ENCODE results near the gene SGCA.

Gene SGCA

DNA sequence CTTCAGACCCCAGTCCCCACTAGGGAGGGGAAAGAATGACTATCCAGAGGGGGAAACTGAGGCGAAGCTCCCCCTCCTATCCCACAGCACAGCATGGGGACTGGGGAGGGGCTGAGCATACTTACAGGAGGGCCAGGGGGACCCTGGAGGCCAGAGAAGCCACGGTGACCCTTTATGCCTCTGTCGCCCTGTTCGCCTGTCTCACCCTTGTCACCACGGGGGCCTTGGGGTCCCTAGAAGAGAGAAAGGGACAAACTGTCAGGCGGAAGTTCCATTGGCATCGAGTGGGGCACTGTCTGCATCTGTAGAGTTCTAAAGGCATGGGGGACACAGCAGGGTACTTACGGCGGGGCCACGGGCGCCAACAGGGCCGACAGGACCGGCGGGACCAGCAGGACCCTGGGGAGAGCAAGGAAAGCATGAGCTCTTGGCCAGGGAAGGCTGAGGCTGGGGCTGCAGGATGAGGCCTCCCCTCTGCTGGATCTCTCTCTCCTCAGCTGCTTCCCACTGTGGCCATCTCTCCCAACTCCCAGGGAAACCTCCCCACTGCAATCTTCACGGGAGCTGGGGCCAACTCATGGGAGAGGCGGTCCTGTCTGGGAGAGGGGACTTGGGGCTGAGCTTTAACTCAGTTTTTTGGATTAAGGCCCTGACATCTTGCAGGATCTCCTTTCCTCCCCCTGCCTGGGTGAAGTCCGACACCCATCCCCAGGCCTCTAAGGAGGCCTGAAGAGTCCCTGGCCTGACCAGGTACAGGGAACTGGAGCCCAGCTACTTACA, 22.1 kb downstream of the SGCA start:
- TF ChIP-seq TEAD4 (IDR thresholded peaks at IDR 0.05) (no peak), RAD21 (IDR thresholded peaks at IDR 0.05; ENCODE audit: low read depth) (no peak), YY1 (IDR thresholded peaks at IDR 0.05; ENCODE audit: low read depth) (no peak), FOXM1 (IDR thresholded peaks at IDR 0.05; ENCODE audit: borderline replicate concordance, low read depth) (no peak), NFIC (IDR thresholded peaks at IDR 0.05) (no peak), ZBTB7A (IDR thresholded peaks at IDR 0.05; ENCODE audit: low read depth) (no peak), EGR1 (IDR thresholded peaks at IDR 0.05) (no peak), CEBPB (IDR thresholded peaks at IDR 0.05) (no peak), EP300 (IDR thresholded peaks at IDR 0.05; ENCODE audit: borderline replicate concordance) (no peak), TAF1 (IDR thresholded peaks at IDR 0.05; ENCODE audit: low read depth) (no peak), CREB1 (IDR thresholded peaks at IDR 0.05; ENCODE audit: low read depth) (no peak), TCF12 (IDR thresholded peaks at IDR 0.05; ENCODE audit: low read depth) (no peak)
- TF ChIP-seq, protein P1, sequence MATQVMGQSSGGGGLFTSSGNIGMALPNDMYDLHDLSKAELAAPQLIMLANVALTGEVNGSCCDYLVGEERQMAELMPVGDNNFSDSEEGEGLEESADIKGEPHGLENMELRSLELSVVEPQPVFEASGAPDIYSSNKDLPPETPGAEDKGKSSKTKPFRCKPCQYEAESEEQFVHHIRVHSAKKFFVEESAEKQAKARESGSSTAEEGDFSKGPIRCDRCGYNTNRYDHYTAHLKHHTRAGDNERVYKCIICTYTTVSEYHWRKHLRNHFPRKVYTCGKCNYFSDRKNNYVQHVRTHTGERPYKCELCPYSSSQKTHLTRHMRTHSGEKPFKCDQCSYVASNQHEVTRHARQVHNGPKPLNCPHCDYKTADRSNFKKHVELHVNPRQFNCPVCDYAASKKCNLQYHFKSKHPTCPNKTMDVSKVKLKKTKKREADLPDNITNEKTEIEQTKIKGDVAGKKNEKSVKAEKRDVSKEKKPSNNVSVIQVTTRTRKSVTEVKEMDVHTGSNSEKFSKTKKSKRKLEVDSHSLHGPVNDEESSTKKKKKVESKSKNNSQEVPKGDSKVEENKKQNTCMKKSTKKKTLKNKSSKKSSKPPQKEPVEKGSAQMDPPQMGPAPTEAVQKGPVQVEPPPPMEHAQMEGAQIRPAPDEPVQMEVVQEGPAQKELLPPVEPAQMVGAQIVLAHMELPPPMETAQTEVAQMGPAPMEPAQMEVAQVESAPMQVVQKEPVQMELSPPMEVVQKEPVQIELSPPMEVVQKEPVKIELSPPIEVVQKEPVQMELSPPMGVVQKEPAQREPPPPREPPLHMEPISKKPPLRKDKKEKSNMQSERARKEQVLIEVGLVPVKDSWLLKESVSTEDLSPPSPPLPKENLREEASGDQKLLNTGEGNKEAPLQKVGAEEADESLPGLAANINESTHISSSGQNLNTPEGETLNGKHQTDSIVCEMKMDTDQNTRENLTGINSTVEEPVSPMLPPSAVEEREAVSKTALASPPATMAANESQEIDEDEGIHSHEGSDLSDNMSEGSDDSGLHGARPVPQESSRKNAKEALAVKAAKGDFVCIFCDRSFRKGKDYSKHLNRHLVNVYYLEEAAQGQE (IDR thresholded peaks at IDR 0.05; ENCODE audit: low read depth) = no peak
- TF ChIP-seq, protein P2, sequence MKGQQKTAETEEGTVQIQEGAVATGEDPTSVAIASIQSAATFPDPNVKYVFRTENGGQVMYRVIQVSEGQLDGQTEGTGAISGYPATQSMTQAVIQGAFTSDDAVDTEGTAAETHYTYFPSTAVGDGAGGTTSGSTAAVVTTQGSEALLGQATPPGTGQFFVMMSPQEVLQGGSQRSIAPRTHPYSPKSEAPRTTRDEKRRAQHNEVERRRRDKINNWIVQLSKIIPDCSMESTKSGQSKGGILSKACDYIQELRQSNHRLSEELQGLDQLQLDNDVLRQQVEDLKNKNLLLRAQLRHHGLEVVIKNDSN (IDR thresholded peaks at IDR 0.05) = no peak
- TF ChIP-seq, protein P3, sequence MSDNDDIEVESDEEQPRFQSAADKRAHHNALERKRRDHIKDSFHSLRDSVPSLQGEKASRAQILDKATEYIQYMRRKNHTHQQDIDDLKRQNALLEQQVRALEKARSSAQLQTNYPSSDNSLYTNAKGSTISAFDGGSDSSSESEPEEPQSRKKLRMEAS (IDR thresholded peaks at IDR 0.05) = no peak

DNA sequence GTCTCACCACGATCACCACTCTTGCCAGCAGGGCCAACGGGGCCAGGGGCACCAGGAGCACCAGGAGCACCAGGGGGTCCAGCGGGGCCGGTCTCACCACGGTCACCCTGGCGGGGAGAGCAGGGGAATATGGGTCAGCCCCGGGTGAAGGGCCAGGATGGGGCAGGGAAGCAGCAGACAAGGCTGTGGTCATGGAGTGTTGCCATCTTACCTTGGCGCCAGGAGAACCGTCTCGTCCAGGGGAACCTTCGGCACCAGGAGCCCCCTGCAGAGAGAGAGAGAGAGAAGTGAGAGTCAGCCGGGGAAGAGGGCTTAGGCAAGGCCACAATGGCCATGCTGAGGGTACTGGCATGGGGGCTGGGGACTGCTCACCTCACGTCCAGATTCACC, 22.7 kb downstream of the SGCA start:
- TF ChIP-seq EP300 (IDR thresholded peaks at IDR 0.05; ENCODE audit: borderline replicate concordance) (no peak), TEAD4 (IDR thresholded peaks at IDR 0.05) (no peak), TAF1 (IDR thresholded peaks at IDR 0.05; ENCODE audit: low read depth) (no peak), YY1 (IDR thresholded peaks at IDR 0.05; ENCODE audit: low read depth) (no peak), ZBTB7A (IDR thresholded peaks at IDR 0.05; ENCODE audit: low read depth) (no peak), CREB1 (IDR thresholded peaks at IDR 0.05; ENCODE audit: low read depth) (no peak), FOXM1 (IDR thresholded peaks at IDR 0.05; ENCODE audit: borderline replicate concordance, low read depth) (no peak), RAD21 (IDR thresholded peaks at IDR 0.05; ENCODE audit: low read depth) (no peak), TCF12 (IDR thresholded peaks at IDR 0.05; ENCODE audit: low read depth) (no peak)
- TF ChIP-seq, protein P2 (IDR thresholded peaks at IDR 0.05) = no peak
- TF ChIP-seq, protein P1 (IDR thresholded peaks at IDR 0.05; ENCODE audit: low read depth) = no peak

DNA sequence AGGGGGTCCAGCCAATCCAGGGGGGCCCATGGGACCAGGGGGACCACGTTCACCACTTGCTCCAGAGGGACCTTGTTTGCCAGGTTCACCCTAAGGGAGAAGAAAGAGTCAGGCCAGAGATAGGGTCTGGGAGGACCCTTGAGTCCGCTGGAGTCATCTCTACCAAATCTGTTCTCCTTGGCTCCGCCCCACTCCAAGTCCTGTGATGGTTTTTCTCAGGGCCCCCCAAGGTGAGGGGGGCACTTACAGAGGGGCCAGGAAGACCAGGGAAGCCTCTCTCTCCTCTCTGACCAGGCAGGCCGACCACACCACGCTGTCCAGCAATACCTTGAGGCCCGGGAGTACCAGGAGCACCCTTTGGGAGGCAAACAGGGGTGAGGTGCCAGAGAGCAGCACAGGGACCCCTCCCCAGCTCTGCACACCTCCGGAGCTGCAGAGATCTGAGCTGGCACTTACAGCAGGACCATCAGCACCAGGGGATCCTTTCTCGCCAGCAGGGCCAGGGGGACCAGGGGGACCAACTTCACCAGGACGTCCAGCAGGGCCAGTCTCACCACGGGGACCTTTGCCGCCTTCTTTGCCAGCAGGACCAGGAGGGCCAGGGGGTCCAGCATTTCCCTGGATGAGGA, 23.2 kb downstream of the SGCA start:
- TF ChIP-seq ZBTB7A (IDR thresholded peaks at IDR 0.05; ENCODE audit: low read depth) = no peak
- no peak for TF ChIP-seq CEBPB (IDR thresholded peaks at IDR 0.05)

DNA sequence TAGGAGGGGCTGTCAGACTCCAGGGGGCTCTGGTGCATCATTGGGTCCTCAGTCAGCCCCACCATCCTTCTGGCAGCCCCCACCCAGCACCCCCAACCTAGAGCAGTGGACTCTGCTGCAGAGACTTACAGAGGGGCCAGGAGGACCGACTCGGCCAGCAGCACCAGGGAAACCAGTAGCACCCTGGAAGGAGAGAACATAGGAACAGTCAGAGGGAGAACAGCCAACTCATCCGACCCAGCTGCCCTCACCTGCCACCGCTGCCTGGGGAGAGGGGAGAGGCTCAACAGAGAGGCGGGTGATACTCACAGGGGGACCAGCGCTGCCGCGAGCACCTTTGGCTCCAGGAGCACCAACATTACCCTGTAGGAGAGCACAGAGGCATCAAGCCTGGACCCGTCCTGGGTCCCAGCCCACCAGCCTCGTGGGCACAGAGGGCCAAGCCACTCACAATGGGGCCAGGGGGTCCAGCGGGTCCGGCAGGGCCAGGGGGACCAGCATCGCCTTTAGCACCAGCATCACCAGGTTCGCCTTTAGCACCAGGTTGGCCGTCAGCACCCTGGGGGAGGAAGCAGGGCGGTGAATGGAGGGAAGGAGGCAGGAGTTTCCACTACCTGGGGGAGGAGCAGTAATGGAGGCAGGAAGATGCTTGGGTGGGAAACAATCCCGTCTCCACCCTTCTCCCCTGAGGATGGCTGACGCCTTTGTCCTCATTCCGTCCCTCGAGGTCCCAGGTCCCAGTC, 23.9 kb downstream of the SGCA start:
- TF ChIP-seq YY1 (IDR thresholded peaks at IDR 0.05; ENCODE audit: low read depth) (no peak), RAD21 (IDR thresholded peaks at IDR 0.05; ENCODE audit: low read depth) (no peak), NFIC (IDR thresholded peaks at IDR 0.05) (no peak), EP300 (IDR thresholded peaks at IDR 0.05; ENCODE audit: borderline replicate concordance) (no peak), EGR1 (IDR thresholded peaks at IDR 0.05) (no peak), FOXM1 (IDR thresholded peaks at IDR 0.05; ENCODE audit: borderline replicate concordance, low read depth) (no peak), TCF12 (IDR thresholded peaks at IDR 0.05; ENCODE audit: low read depth) (no peak)

DNA sequence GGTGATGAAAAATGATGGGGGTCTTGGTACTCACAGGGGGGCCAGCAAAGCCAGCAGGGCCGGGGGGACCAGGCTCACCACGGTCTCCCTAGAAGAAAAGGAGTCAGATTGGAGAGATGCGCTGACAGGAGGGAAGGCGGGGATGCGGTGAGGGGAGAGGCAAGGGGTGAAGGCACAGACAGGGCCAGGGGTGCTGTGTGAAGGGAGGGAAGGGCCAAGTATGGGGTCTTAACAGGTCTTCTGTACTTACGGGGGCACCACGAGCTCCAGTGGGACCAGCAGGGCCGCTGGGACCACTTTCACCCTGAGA, 24.4 kb downstream of the SGCA start:
- TF ChIP-seq TCF12 (IDR thresholded peaks at IDR 0.05; ENCODE audit: low read depth) = no peak
- TF ChIP-seq NFIC (IDR thresholded peaks at IDR 0.05) = no peak
- no peak for TF ChIP-seq RAD21 (IDR thresholded peaks at IDR 0.05; ENCODE audit: low read depth)
- no peak for TF ChIP-seq FOXM1 (IDR thresholded peaks at IDR 0.05; ENCODE audit: borderline replicate concordance, low read depth)
- TF ChIP-seq, protein P1 (IDR thresholded peaks at IDR 0.05; ENCODE audit: low read depth) = no peak
- no peak for TF ChIP-seq TAF1 (IDR thresholded peaks at IDR 0.05; ENCODE audit: low read depth)
- no peak for TF ChIP-seq EP300 (IDR thresholded peaks at IDR 0.05; ENCODE audit: borderline replicate concordance)
- no peak for TF ChIP-seq TEAD4 (IDR thresholded peaks at IDR 0.05)
- no peak for TF ChIP-seq CREB1 (IDR thresholded peaks at IDR 0.05; ENCODE audit: low read depth)
- TF ChIP-seq, protein P3 (IDR thresholded peaks at IDR 0.05) = no peak
- no peak for TF ChIP-seq CEBPB (IDR thresholded peaks at IDR 0.05)
- no peak for TF ChIP-seq YY1 (IDR thresholded peaks at IDR 0.05; ENCODE audit: low read depth)
- TF ChIP-seq EGR1 (IDR thresholded peaks at IDR 0.05) = no peak
